ENCODE measurements around the gene E4F1.

- TF ChIP-seq CTCF (IDR thresholded peaks at IDR 0.05 in 4 of 5, conservative IDR thresholded peaks at IDR 0.05 in 1 of 5) (no peak), POLR2A (IDR thresholded peaks at IDR 0.05) (no peak)
Measured at GRCh38 chr16:2243031-2243528, 19.7 kb downstream of the E4F1 start.

All from gastrocnemius medialis (tissue), 4 donors.